Smooth muscle cell (in vitro differentiated cells): ENCODE results near the gene CEACAM19. TPM values are rescaled to one million over a fixed set of nuclear protein-coding genes. Genes with fewer than 3 reads are reported as not detected.
A peak's percentile ranks its signal among the peaks of the same experiment; 100 is the strongest.
"Not testable (repeated sequence)": the region's sequence is repeated elsewhere in the genome, so short reads cannot be mapped to it uniquely, and the experiment has no call there.

Source experiments
- DNase-seq: peaks from one replicate; lab custom pipeline; 2025; ENCODE audit not compliant: unreplicated experiment; lab: John Stamatoyannopoulos, UW
- H2AFZ ChIP-seq: fragments of 200-600 bp; sonication (generic); 2 replicates; pipeline ENCODE4 v1.6.0; 2016; ENCODE audit warnings: antibody characterized with exemption, low read depth, mild to moderate bottlenecking
- H3F3A ChIP-seq: fragments of 200-600 bp; sonication (generic); 2 replicates; pipeline ENCODE4 v1.6.0; 2017; ENCODE audit warnings: antibody characterized with exemption, low read depth
- H3K27ac ChIP-seq: fragments of 200-600 bp; sonication (generic); 2 replicates; pipeline ENCODE4 v1.5.1; 2016; ENCODE audit warnings: low read depth, mild to moderate bottlenecking
- H3K27me3 ChIP-seq: fragments of 200-600 bp; sonication (generic); 2 replicates; pipeline ENCODE4 v1.6.1; 2016; ENCODE audit warnings: low read depth, mild to moderate bottlenecking
- H3K36me3 ChIP-seq: fragments of 200-600 bp; sonication (generic); 2 replicates; pipeline ENCODE4 v1.5.1; 2016; ENCODE audit warnings: low read depth
- H3K4me1 ChIP-seq: fragments of 200-600 bp; sonication (generic); 2 replicates; pipeline ENCODE4 v1.5.1; 2016; ENCODE audit warnings: low read depth
- H3K4me2 ChIP-seq: fragments of 200-600 bp; sonication (generic); 2 replicates; pipeline ENCODE4 v1.6.0; 2016; ENCODE audit warnings: mild to moderate bottlenecking
- H3K4me3 ChIP-seq: fragments of 200-600 bp; sonication (generic); 2 replicates; pipeline ENCODE4 v1.5.1; 2016; ENCODE audit warnings: mild to moderate bottlenecking
- H3K79me2 ChIP-seq: fragments of 200-600 bp; sonication (generic); 2 replicates; pipeline ENCODE4 v1.6.0; 2016; ENCODE audit warnings: low read depth, mild to moderate bottlenecking
- H3K9ac ChIP-seq: fragments of 200-600 bp; sonication (generic); 2 replicates; pipeline ENCODE4 v1.6.0; 2016; ENCODE audit warnings: low read depth
- H3K9me3 ChIP-seq: fragments of 200-600 bp; sonication (generic); replicated peaks from 2 replicates; pipeline ENCODE4 v1.5.1; 2016; ENCODE audit warnings: low read depth
- H4K20me1 ChIP-seq: fragments of 200-600 bp; sonication (generic); 2 replicates; pipeline ENCODE4 v1.6.0; 2016; ENCODE audit warnings: low read depth
- WGBS: methylation state at CpG from one replicate; pipeline ENCODE4 v1.1.7; 2016; ENCODE audit warnings: low lambda C conversion rate; 5-methylcytosine and 5-hydroxymethylcytosine counted together
- polyA plus RNA-seq: library from polyadenylated mRNA; unstranded; fragments of >200 nt; fragmentation: Nextera tagmentation; extraction: Ambion mirVana; gene quantifications from 2 replicates; pipeline ENCODE4 v1.2.1, GENCODE V29; 2016
- total RNA-seq: library from RNA; depleted of rRNA; stranded (reverse); fragments of >200 nt; gene quantifications from 2 replicates; pipeline ENCODE4 v1.2.3, GENCODE V29; 2014
- TF ChIP-seq, protein P1 (sequence below): fragments of 200-600 bp; sonication (generic); IDR thresholded peaks from 2 replicates; pipeline ENCODE4 v1.5.1; 2017; ENCODE audit warnings: borderline replicate concordance, mild to moderate bottlenecking, antibody characterized with exemption; ENCODE audit not compliant: insufficient read depth, poor library complexity, severe bottlenecking

The CEACAM19 gene
- total and polyA plus RNA-seq, 2 experiments from 2014 or later = 0.81 to 0.88 TPM

DNA sequence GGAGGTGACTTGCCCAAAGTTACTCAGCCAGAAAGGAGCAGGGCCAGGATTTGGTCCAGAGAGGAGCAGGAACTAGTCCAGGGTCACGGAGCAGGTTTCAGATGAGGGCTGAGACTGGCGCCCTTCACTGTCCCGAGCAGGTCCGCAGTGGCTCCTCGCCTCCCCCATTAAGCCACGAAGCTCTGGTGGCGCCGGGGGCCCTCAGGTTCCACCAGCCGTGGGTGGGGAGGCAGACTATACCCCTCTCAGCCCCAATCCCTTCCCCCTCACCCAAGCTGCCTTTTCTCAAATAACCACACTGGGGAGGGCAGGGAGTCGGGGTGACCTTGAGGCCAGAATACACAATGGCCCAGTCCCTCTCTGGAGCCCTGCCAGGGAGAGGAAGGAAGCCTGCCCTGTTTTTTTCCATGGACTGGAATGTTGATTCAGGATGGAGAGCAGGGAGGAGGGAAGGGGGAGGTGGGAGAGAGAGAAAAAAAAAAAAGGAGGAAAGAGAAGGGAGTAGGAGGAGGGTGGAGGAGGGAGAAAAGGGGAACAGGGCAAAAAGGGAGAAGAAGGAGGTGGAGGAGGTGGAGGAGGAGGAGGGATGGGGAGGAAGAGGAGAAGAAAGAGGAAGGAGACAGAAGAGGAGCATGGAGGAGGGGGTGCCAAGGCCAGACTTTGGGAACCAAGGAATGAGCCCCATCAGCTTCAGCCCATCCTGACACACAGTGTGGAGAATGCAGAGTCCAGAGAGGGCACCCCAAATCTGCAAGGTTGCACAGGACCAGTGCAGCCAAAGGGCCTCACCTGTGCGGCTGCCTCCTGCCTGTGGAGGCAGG is 47.4 kb downstream of the CEACAM19 start:
- Histone ChIP-seq H3K79me2 (no peaks in the 10 kb centered on the region), H3K4me3 (peak overlapping the region; percentile 24), H3K9ac (peak overlapping the region; percentile 64), H2AFZ (peak overlapping the region; percentile 88), H3K27me3 (no peaks in the 10 kb centered on the region), H3K36me3 (no peaks in the 10 kb centered on the region), H3K4me1 (peaks cover 5% of the 10 kb centered on the region), H3K4me2 (peak overlapping the region; percentile 43), H3K27ac (peak overlapping the region; percentile 31), H4K20me1 (no peaks in the 10 kb centered on the region), H3K9me3 (no peaks in the 10 kb centered on the region), H3F3A (no peaks in the 10 kb centered on the region)
- DNase-seq = no peak
- 38% methylated on average over 11 of the region's 11 CpGs for WGBS
- TF ChIP-seq, protein P1, sequence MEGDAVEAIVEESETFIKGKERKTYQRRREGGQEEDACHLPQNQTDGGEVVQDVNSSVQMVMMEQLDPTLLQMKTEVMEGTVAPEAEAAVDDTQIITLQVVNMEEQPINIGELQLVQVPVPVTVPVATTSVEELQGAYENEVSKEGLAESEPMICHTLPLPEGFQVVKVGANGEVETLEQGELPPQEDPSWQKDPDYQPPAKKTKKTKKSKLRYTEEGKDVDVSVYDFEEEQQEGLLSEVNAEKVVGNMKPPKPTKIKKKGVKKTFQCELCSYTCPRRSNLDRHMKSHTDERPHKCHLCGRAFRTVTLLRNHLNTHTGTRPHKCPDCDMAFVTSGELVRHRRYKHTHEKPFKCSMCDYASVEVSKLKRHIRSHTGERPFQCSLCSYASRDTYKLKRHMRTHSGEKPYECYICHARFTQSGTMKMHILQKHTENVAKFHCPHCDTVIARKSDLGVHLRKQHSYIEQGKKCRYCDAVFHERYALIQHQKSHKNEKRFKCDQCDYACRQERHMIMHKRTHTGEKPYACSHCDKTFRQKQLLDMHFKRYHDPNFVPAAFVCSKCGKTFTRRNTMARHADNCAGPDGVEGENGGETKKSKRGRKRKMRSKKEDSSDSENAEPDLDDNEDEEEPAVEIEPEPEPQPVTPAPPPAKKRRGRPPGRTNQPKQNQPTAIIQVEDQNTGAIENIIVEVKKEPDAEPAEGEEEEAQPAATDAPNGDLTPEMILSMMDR = no peak

DNA sequence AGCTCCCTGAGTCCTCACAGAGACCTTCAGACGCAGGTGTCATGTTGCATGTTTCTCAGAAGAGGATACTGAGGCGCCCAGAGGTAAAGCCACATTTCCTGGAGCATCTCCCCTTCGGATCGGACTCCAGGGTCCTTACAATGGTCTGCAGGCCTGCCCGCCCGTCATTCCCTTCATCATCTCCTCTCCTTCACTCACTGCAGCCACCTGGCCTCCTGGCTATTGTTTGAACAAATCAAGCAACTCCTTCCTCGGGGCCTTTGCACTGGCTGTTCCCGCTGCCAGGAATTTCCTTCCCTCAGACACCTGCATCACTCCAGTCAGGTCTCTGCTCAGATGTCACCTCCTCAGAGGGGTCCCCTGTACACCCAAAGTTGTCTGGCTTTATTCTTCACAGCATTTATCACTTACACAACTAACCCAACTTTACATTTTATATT is 48.0 kb downstream of the CEACAM19 start:
- Histone ChIP-seq H3K4me3 (no peak overlapping the region), H4K20me1 (no peaks in the 10 kb centered on the region), H2AFZ (no peak overlapping the region), H3K36me3 (no peaks in the 10 kb centered on the region), H3K9me3 (no peaks in the 10 kb centered on the region), H3F3A (no peaks in the 10 kb centered on the region), H3K27ac (no peak overlapping the region), H3K4me2 (no peak overlapping the region), H3K9ac (no peak overlapping the region), H3K27me3 (no peaks in the 10 kb centered on the region), H3K79me2 (no peaks in the 10 kb centered on the region), H3K4me1 (peaks cover 5% of the 10 kb centered on the region)
- TF ChIP-seq, protein P1 = no peak
- no peak for DNase-seq
- WGBS = 87% methylated on average over 8 of the region's 8 CpGs

DNA sequence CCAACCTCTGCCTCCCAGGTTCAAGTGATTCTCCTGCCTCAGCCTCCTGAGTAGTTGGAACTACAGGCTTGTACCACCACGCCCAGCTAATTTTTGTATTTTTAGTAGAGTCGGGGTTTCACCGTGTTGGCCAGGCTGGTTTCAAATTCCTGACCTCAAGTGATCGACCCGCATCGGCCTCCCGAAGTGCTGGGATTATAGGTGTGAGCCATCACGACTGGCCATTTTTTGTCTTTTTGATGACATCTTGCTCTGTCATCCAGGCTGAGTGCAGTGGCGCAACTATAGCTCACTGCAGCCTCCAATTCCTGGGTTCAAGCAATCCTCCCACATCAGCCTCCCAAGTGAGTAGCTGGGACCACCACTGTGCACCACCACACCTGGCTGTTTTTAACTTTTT is 49.1 kb downstream of the CEACAM19 start:
- H3K4me2 ChIP-seq, DNase-seq, H3K79me2 ChIP-seq: not testable (repeated sequence)

DNA sequence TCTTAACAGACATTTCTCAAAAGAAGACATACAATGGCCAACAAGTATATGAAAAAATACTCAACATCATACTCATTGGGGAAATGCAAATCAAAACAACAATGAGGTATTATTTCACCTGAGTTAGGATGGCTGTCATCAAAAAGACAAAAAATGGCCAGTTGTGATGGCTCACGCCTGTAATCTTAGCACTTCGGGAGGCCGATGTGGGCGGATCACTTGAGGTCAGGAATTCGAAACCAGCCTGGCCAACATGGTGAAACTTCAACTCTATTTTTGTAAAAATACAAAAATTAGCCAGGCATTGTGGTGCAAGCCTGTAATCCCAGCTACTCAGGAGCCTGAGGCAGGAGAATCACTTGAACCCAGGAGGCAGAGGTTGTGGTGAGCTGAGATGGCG is 49.7 kb downstream of the CEACAM19 start:
- no peaks in the 10 kb centered on the region for H3K36me3 ChIP-seq
- no peak overlapping the region for H3K27ac ChIP-seq
- H3K9me3 ChIP-seq = no peaks in the 10 kb centered on the region
- no peak overlapping the region for H3K4me2 ChIP-seq
- no peaks in the 10 kb centered on the region for H4K20me1 ChIP-seq
- peaks cover 5% of the 10 kb centered on the region for H3K4me1 ChIP-seq
- TF ChIP-seq, protein P1 = no peak
- H3K9ac ChIP-seq = no peak overlapping the region
- no peak overlapping the region for H2AFZ ChIP-seq
- no peaks in the 10 kb centered on the region for H3F3A ChIP-seq
- WGBS = 79% methylated on average over 6 of the region's 6 CpGs
- no peak overlapping the region for H3K4me3 ChIP-seq
- no peaks in the 10 kb centered on the region for H3K27me3 ChIP-seq
- no peak for DNase-seq
- H3K79me2 ChIP-seq = no peaks in the 10 kb centered on the region

More for the DNA sequence above, 49.1 kb downstream of the CEACAM19 start:
- H3K27me3 ChIP-seq, H2AFZ ChIP-seq, H3K36me3 ChIP-seq, H3F3A ChIP-seq, H3K27ac ChIP-seq, H3K9ac ChIP-seq, H3K4me3 ChIP-seq, H3K4me1 ChIP-seq, H3K9me3 ChIP-seq, H4K20me1 ChIP-seq: not testable (repeated sequence)
- WGBS = 94% methylated on average over 9 of the region's 9 CpGs

DNA sequence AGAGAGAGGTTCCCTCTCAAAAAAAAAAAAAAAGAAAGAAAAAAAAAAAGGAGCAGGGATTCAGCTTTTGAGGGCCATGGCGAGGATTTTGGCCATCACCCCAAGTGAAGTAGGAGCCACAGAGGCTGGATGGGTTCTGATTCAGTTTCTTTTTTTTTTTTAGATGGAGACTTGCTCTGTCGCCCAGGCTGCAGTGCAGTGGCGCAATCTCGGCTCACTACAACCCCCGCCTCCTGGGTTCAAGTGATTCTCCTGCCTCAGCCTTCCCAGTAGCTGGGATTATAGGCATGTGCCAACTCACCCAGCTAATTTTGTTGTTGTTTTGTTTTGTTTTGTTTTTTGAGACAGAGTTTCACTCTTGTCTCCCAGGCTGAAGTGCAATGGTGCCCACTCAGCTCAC is 50.1 kb downstream of the CEACAM19 start:
- not testable (repeated sequence) for DNase-seq, H3K9ac ChIP-seq, H2AFZ ChIP-seq, H3K79me2 ChIP-seq, H3K4me2 ChIP-seq, H3K9me3 ChIP-seq, H3K27me3 ChIP-seq, H3K36me3 ChIP-seq, H4K20me1 ChIP-seq, H3F3A ChIP-seq, H3K27ac ChIP-seq, H3K4me1 ChIP-seq, H3K4me3 ChIP-seq
- WGBS = 74% methylated on average over 5 of the region's 5 CpGs
